ENCODE measurements around the gene TRHDE. TPM values are rescaled to one million over a fixed set of nuclear protein-coding genes. Genes with fewer than 3 reads are reported as not detected.

Gene TRHDE
- polyA plus RNA-seq, 1 donor from 2014 or later: 20.6 TPM

DNA sequence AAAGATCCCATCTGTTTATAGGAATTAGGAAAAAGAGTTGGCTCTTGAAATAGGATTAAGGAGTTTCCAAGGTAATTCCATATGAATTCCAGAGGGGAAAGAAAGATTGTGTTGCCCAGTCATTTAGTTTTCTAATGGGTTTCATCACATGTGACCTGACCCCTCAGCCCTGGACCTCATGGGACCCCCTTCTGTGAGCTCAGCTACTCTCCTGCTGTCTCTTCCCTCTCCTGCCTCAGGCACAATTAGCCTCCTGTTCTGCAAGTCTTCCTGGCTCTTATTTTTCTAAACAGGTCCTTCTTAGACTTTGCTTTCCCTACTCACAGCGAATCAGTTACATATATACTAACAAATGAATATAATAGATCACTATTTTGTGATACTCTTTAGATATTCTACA is 237.7 kb downstream of the TRHDE start:
- Histone ChIP-seq H3K9me3 (ENCODE audit: low read length) (no peaks in the 10 kb centered on the region), H3K4me3 (ENCODE audit: low read length) (no peak overlapping the region), H3K36me3 (ENCODE audit: insufficient read depth, low read length) (no peaks in the 10 kb centered on the region), H3K9ac (ENCODE audit: low read length) (no peak overlapping the region), H3K4me2 (ENCODE audit: low read length) (no peak overlapping the region), H3K27me3 (ENCODE audit: insufficient read depth, low read depth, low read length) (no peaks in the 10 kb centered on the region), H3K79me2 (replicated peaks; ENCODE audit: insufficient read depth, low read length) (no peaks in the 10 kb centered on the region), H3F3A (ENCODE audit: insufficient read depth, low read length, poor library complexity, severe bottlenecking) (no peaks in the 10 kb centered on the region), H3K9me2 (ENCODE audit: insufficient read depth, low read length) (no peaks in the 10 kb centered on the region), H3K27ac (ENCODE audit: low read length) (no peak overlapping the region), H4K20me1 (ENCODE audit: insufficient read depth) (no peaks in the 10 kb centered on the region), H2AFZ (ENCODE audit: low read depth, low read length) (no peak overlapping the region)
- TF ChIP-seq, protein P1, sequence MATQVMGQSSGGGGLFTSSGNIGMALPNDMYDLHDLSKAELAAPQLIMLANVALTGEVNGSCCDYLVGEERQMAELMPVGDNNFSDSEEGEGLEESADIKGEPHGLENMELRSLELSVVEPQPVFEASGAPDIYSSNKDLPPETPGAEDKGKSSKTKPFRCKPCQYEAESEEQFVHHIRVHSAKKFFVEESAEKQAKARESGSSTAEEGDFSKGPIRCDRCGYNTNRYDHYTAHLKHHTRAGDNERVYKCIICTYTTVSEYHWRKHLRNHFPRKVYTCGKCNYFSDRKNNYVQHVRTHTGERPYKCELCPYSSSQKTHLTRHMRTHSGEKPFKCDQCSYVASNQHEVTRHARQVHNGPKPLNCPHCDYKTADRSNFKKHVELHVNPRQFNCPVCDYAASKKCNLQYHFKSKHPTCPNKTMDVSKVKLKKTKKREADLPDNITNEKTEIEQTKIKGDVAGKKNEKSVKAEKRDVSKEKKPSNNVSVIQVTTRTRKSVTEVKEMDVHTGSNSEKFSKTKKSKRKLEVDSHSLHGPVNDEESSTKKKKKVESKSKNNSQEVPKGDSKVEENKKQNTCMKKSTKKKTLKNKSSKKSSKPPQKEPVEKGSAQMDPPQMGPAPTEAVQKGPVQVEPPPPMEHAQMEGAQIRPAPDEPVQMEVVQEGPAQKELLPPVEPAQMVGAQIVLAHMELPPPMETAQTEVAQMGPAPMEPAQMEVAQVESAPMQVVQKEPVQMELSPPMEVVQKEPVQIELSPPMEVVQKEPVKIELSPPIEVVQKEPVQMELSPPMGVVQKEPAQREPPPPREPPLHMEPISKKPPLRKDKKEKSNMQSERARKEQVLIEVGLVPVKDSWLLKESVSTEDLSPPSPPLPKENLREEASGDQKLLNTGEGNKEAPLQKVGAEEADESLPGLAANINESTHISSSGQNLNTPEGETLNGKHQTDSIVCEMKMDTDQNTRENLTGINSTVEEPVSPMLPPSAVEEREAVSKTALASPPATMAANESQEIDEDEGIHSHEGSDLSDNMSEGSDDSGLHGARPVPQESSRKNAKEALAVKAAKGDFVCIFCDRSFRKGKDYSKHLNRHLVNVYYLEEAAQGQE (IDR thresholded peaks at IDR 0.05; ENCODE audit: borderline replicate concordance): no peak
- TF ChIP-seq EZH2 (IDR thresholded peaks at IDR 0.05; ENCODE audit: borderline replicate concordance, insufficient read depth, low read length, poor library complexity, severe bottlenecking) (no peak), TAF1 (IDR thresholded peaks at IDR 0.05; ENCODE audit: low read depth) (no peak), RAD21 (conservative IDR thresholded peaks at IDR 0.05) (no peak), POLR2AphosphoS5 (IDR thresholded peaks at IDR 0.05) (no peak), MXI1 (conservative IDR thresholded peaks at IDR 0.05; ENCODE audit: poor library complexity, severe bottlenecking) (no peak), EP300 (conservative IDR thresholded peaks at IDR 0.05; ENCODE audit: poor library complexity, severe bottlenecking) (no peak), SMC3 (conservative IDR thresholded peaks at IDR 0.05; ENCODE audit: poor library complexity) (no peak)
- TF ChIP-seq, protein P2, sequence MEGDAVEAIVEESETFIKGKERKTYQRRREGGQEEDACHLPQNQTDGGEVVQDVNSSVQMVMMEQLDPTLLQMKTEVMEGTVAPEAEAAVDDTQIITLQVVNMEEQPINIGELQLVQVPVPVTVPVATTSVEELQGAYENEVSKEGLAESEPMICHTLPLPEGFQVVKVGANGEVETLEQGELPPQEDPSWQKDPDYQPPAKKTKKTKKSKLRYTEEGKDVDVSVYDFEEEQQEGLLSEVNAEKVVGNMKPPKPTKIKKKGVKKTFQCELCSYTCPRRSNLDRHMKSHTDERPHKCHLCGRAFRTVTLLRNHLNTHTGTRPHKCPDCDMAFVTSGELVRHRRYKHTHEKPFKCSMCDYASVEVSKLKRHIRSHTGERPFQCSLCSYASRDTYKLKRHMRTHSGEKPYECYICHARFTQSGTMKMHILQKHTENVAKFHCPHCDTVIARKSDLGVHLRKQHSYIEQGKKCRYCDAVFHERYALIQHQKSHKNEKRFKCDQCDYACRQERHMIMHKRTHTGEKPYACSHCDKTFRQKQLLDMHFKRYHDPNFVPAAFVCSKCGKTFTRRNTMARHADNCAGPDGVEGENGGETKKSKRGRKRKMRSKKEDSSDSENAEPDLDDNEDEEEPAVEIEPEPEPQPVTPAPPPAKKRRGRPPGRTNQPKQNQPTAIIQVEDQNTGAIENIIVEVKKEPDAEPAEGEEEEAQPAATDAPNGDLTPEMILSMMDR (IDR thresholded peaks at IDR 0.05; ENCODE audit: poor library complexity, severe bottlenecking): no peak

DNA sequence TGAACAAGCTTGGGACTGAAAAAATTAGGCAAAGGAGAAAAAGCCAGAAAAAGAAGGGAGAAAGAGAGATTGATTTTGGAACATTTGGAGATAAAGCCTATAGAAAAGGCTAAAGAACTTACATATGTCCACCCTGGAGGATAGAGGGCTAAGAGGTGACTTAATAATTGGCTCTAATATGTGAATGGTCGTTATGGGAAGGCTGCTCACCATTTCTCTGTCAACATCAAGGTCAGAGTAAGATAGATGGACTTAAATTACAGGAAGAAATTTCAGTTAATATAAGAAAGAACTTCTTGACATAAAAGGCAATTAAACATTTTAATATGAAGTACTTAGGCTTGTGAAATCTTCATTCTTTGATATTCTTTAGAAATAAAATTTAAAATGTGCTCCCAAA is 238.6 kb downstream of the TRHDE start:
- Histone ChIP-seq H3K9me2 (ENCODE audit: insufficient read depth, low read length) (no peaks in the 10 kb centered on the region), H3K27ac (ENCODE audit: low read length) (no peak overlapping the region), H3K4me2 (ENCODE audit: low read length) (no peak overlapping the region), H3F3A (ENCODE audit: insufficient read depth, low read length, poor library complexity, severe bottlenecking) (no peaks in the 10 kb centered on the region), H3K27me3 (ENCODE audit: insufficient read depth, low read depth, low read length) (no peaks in the 10 kb centered on the region), H2AFZ (ENCODE audit: low read depth, low read length) (no peak overlapping the region), H3K4me3 (ENCODE audit: low read length) (no peak overlapping the region), H3K9me3 (ENCODE audit: low read length) (no peaks in the 10 kb centered on the region), H4K20me1 (ENCODE audit: insufficient read depth) (no peaks in the 10 kb centered on the region), H3K36me3 (ENCODE audit: insufficient read depth, low read length) (no peaks in the 10 kb centered on the region), H3K79me2 (replicated peaks; ENCODE audit: insufficient read depth, low read length) (no peaks in the 10 kb centered on the region), H3K9ac (ENCODE audit: low read length) (no peak overlapping the region)
- TF ChIP-seq MXI1 (conservative IDR thresholded peaks at IDR 0.05; ENCODE audit: poor library complexity, severe bottlenecking): no peak
- TF ChIP-seq EZH2 (IDR thresholded peaks at IDR 0.05; ENCODE audit: borderline replicate concordance, insufficient read depth, low read length, poor library complexity, severe bottlenecking): no peak
- TF ChIP-seq, protein P1 (IDR thresholded peaks at IDR 0.05; ENCODE audit: borderline replicate concordance): no peak
